ENCODE data around the gene DAGLA.

Gene DAGLA

DNA sequence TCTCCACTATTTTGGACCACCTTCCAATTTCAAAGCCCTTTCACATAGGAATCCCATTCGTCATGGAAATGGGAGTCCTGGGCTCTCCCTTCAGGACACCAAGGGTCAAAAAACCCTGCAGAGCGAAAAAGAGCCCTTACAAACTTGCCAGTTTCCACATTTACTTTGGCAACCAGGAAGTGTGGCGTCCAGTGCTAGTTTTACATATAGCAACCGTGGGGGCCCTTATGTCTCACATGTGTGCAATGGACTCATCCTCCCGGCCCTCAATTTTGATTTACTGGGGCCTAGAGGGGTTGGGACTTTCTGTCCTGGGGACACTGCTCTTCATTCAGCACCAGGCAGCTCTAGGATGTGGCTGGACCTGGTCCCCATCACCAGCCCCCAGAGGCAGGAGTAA, 33.7 kb downstream of the DAGLA start:
- TF ChIP-seq CTCF (IDR thresholded peaks at IDR 0.05; ENCODE audit: insufficient read depth, low read depth, low read length, missing control alignments) = no peak
- no peak for DNase-seq (ENCODE audit: low read depth)

GRCh38 chr11:61714316-61714715, 34.1 kb downstream of the DAGLA start:
- no peak for DNase-seq (ENCODE audit: low read depth)
- no peak overlapping the region for H3K4me3 ChIP-seq (ENCODE audit: low read depth, low read length)
- no peak for TF ChIP-seq CTCF (IDR thresholded peaks at IDR 0.05; ENCODE audit: insufficient read depth, low read depth, low read length, missing control alignments)

More for the DNA sequence above, 33.7 kb downstream of the DAGLA start:
- H3K4me3 ChIP-seq (ENCODE audit: low read depth, low read length) = no peak overlapping the region

DNA sequence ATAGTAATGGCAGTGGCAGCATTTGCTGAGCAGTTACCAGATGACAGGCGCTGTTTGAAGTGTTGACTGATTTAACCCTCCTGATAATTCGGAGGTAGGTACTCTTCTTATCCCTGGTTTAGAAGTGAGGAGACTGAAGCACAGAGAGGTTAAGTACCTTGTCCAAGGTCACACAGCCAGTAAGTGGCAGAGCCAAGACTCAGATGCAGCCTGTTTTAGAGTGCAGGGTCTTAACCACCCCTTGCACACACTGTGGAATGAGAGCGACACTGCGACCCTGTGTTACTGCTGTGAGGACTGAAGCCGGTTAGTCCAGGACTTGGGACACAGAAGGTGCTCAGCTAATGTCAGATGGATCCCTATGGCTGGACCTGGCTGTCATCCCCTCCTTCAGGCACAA, 34.7 kb downstream of the DAGLA start:
- no peak overlapping the region for H3K4me3 ChIP-seq (ENCODE audit: low read depth, low read length)
- DNase-seq (ENCODE audit: low read depth) = no peak
- TF ChIP-seq CTCF (IDR thresholded peaks at IDR 0.05; ENCODE audit: insufficient read depth, low read depth, low read length, missing control alignments) = no peak

- H3K4me3 ChIP-seq (ENCODE audit: low read depth, low read length) = no peak overlapping the region
- no peak for DNase-seq (ENCODE audit: low read depth)
- no peak for TF ChIP-seq CTCF (IDR thresholded peaks at IDR 0.05; ENCODE audit: insufficient read depth, low read depth, low read length, missing control alignments)
These were observed 35.7 kb downstream of the DAGLA start for GRCh38 chr11:61715867-61716266.

DNA sequence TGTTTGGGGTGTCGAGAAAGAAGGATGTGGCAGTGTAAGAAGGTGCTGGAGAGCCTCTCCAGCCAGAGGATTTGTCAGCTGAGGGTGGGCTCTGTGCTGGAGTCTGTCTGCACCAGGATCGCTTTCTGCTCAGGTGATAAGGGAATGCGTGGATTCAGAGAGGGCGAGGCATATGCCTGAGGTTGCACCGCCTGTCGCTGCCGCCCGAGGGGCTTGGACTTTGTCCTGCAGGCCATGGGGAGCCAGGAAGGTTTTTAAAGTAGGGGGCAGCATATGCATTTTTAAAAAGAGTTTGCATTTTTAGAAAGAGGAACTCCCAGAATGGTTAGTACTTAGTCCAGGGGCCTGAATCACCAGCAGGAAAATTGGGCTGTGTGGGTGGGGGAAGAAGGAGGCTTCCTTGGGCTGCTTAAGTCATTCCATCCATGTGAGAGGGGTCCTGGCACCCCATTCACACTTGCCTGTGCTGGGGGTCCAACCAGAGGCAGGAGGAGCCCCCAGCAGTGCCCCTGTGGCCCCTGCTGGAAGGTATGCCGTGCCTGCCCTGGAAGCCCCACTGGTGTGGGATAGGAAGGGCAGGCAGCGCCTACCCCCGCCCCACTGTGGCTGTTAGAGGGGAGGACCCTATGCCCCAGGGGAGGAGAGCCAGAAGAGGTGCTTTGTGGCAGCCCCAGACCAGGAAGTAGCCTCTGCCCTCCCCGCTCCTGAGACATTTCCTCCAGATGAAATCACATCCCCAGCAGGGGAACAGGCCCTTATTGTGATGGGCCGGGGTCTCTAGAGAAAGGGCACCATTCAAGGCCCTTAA, 36.5 kb downstream of the DAGLA start:
- no peak for DNase-seq (ENCODE audit: low read depth)
- no peak for TF ChIP-seq CTCF (IDR thresholded peaks at IDR 0.05; ENCODE audit: insufficient read depth, low read depth, low read length, missing control alignments)
- no peak overlapping the region for H3K4me3 ChIP-seq (ENCODE audit: low read depth, low read length)

DNA sequence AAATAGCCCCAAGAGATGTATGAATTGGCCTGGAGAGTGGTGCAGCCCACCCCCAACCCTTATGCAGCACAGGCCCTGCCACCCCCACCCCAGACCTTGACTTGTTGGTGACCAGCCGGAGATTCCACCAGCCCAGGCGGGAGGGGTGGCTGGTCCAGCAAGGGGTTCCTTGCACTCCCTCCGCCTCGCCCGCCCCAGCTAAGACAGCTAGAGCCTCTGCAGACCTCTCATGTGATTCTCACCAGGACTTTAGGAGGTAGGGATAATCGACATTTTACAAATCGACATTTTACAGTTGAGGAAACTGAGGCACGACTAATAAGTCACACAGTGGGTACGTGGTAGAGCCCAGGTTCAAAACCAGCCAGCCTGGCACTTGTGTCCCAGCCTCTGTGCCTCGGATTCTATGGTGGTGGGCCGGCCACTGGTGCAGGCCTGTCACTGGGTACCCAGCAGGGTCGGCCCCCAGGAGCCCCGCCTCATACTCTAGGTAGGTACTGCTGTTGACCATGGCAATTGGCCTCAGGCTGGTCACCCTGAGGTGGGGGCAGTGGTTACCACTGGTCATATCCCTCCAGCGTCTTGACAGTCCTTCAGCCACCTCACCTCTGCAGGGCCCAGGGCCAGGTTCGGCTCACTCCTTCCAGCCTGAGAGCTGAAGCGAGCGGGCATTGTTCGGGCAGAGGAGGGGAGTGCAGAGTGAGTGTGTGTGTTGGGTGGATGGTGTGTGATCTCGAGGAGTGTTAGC, 37.3 kb downstream of the DAGLA start:
- TF ChIP-seq CTCF (IDR thresholded peaks at IDR 0.05; ENCODE audit: insufficient read depth, low read depth, low read length, missing control alignments) = no peak
- no peak for DNase-seq (ENCODE audit: low read depth)
- no peak overlapping the region for H3K4me3 ChIP-seq (ENCODE audit: low read depth, low read length)

Data from GM12865 (cell line).